K562 (cell line): ENCODE measurements around the gene GANAB. TPM values are rescaled to one million over a fixed set of nuclear protein-coding genes. Genes with fewer than 3 reads are reported as not detected.
A peak's percentile ranks its signal among the peaks of the same experiment; 100 is the strongest.

Experiments used
- CEBPZ ChIP-seq: fragments of 150-350 bp; IDR thresholded peaks from 2 replicates; pipeline ENCODE4 v1.6.1; 2014; ENCODE audit warnings: low read depth, mild to moderate bottlenecking, low read length, borderline replicate concordance
- HNRNPL ChIP-seq: fragments of 200-400 bp; formaldehyde crosslinking; IDR thresholded peaks from 2 replicates; pipeline ENCODE4 v1.6.1; 2017; ENCODE audit warnings: low read depth, mild to moderate bottlenecking, low read length
- MIER1 ChIP-seq: fragments of 450-650 bp; IDR thresholded peaks from 2 replicates; pipeline ENCODE4 v1.6.1; 2016; ENCODE audit warnings: antibody characterized with exemption, mild to moderate bottlenecking, low read depth
- POLR2G ChIP-seq: fragments of 200-400 bp; formaldehyde crosslinking; IDR thresholded peaks from 2 replicates; pipeline ENCODE4 v1.6.1; 2017; ENCODE audit warnings: low read depth, mild to moderate bottlenecking, antibody characterized with exemption, low read length, moderate library complexity
- RBFOX2 ChIP-seq: fragments of 200-400 bp; formaldehyde crosslinking; IDR thresholded peaks from 2 replicates; pipeline ENCODE4 v1.6.1; 2017; ENCODE audit warnings: low read depth, mild to moderate bottlenecking, low read length, moderate library complexity
- ZC3H4 ChIP-seq: sonication (generic); formaldehyde crosslinking; IDR thresholded peaks from 2 replicates; pipeline ENCODE4 v1.9.0; 2021; ENCODE audit warnings: missing genetic modification reagents, borderline replicate concordance
- ZNF511 ChIP-seq: sonication (generic); formaldehyde crosslinking; IDR thresholded peaks from 2 replicates; pipeline ENCODE4 v1.8.0; 2022; ENCODE audit warnings: mild to moderate bottlenecking, missing genetic modification reagents
- ZNF717 ChIP-seq: fragments of 250-450 bp; sonication (Bioruptor Pico); IDR thresholded peaks from 2 replicates; pipeline ENCODE4 v1.5.0; 2021
- polyA plus RNA-seq, 8 experiments: library from polyadenylated mRNA; depleted of rRNA in 4 of 8; stranded (reverse) in 5 of 8; unstranded in 3 of 8; fragments of >200 nt; fragmentation: Nextera tagmentation in 2 of 8; fragmentation: Illumina TruSeq in 1 of 8; extraction: Ambion mirVana in 2 of 8; extraction: Trizol in 1 of 8; gene quantifications; 2 replicates each; pipeline versions ENCODE4 v1.2.1 to v1.2.3, GENCODE V29; 2011 to 2014; ENCODE audit warnings: inconsistent platforms in 1 of 8, missing spikeins in 1 of 8
- total RNA-seq, 7 experiments: library from RNA; depleted of rRNA in 6 of 7; stranded (reverse); fragments of >200 nt in 6 of 7; fragmentation: Illumina TruSeq in 2 of 7; extraction: Trizol in 2 of 7; gene quantifications; 2 replicates each; pipeline versions ENCODE4 v1.2.1 to v1.2.3, GENCODE V29; 2011 to 2021; ENCODE audit warnings: low replicate concordance in 1 of 7

The GANAB gene
- total and polyA plus RNA-seq, 9 of the 15 experiments (the other 6 are each of a cell fraction or from before 2014, with no cell fraction given): 6.5 to 284 (median 161) TPM

GRCh38 chr11:62613291-62613778 is 33.1 kb downstream of the GANAB start (continued):
- peak; percentile 79 for TF ChIP-seq POLR2G
- no peak for TF ChIP-seq CEBPZ
- 0 out of 2 replicates have a peak, but pooled peaks have one; percentile 67 for TF ChIP-seq ZC3H4 (CRISPR knock-in tag)
- no peak for TF ChIP-seq MIER1
- TF ChIP-seq HNRNPL: peak; percentile 96
- peak; percentile 61; the same call in 1 of the 2 replicates for TF ChIP-seq ZNF717 (CRISPR knock-in tag)
- no peak for TF ChIP-seq ZNF511
- TF ChIP-seq RBFOX2: 0 out of 2 replicates have a peak, but pooled peaks have one; percentile 26
